Glomerular visceral epithelial cell (primary cell): Measurements from ENCODE around the gene TEX2.

ENCODE experiments used
- DNase-seq: peaks from one replicate; pipeline ENCODE4 v3.0.0-alpha.2; 2016; ENCODE audit errors: extremely low spot score

TEX2 gene

GRCh38 chr17:64117981-64118979 is 144.8 kb downstream of the TEX2 start:
- no peak for DNase-seq

- DNase-seq = no peak
Measured at GRCh38 chr17:64115822-64116534, 147.1 kb downstream of the TEX2 start.

- no peak for DNase-seq
Measured at GRCh38 chr17:64115043-64115698, 147.9 kb downstream of the TEX2 start.

GRCh38 chr17:64113006-64113405 is 150.1 kb downstream of the TEX2 start:
- no peak for DNase-seq

GRCh38 chr17:64111831-64112230 is 151.2 kb downstream of the TEX2 start:
- DNase-seq = no peak

GRCh38 chr17:64110379-64111152 is 152.5 kb downstream of the TEX2 start:
- no peak for DNase-seq

- no peak for DNase-seq
Measured at GRCh38 chr17:64109400-64109799, 153.7 kb downstream of the TEX2 start.

- no peak for DNase-seq
Measured at GRCh38 chr17:64107500-64108236, 155.4 kb downstream of the TEX2 start.

- no peak for DNase-seq
Measured at GRCh38 chr17:64106918-64107317, 156.1 kb downstream of the TEX2 start.

GRCh38 chr17:64103391-64104364 is 159.4 kb downstream of the TEX2 start:
- DNase-seq = peak; percentile 64

GRCh38 chr17:64102627-64103390 is 160.3 kb downstream of the TEX2 start:
- DNase-seq = no peak

- DNase-seq = no peak
Measured at GRCh38 chr17:64099543-64099942, 163.5 kb downstream of the TEX2 start.
